Vagina (tissue), 2 donors: ENCODE measurements around the gene MAML3.

ENCODE experiments used
- POLR2AphosphoS5 ChIP-seq, 2 donors: sonication (generic); formaldehyde crosslinking; IDR thresholded peaks; one replicate each; pipeline ENCODE4 v1.9.0; 2017; ENCODE audit warnings: antibody characterized with exemption in 2 of 2, mild to moderate bottlenecking in 2 of 2, low read depth in 1 of 2; ENCODE audit not compliant: insufficient read depth in 1 of 2
- TF ChIP-seq, protein P1 (sequence below), 3 experiments: fragments of 450-650 bp in 2 of 3; fragments of 200-600 bp in 1 of 3; sonication (generic) in 1 of 3; IDR thresholded peaks; one replicate each; pipeline ENCODE4 v1.5.1; 2017 to 2019; ENCODE audit warnings: antibody characterized with exemption in 3 of 3, mild to moderate bottlenecking in 2 of 3, moderate library complexity in 2 of 3

DNA sequence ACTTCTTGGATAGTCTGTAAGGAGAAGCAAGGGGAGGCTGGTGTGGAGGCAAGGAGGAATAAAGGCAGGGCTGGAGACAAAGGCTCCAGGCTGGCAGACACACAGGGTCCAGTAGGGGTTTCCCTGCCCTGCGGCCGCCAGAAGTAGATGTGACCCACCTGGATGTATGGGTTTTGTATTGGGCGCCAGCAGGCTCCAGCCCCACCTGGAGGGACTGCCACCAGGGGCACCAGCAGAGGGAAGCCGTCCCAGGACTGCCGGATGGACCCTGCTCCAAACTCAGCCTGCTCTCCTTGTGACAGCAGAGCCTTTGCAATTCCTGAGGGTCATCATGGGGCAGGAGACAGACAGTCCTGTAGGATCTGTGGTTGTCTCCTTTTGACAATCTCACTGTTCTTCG lies 435.6 kb downstream of the MAML3 start:
- TF ChIP-seq, protein P1, sequence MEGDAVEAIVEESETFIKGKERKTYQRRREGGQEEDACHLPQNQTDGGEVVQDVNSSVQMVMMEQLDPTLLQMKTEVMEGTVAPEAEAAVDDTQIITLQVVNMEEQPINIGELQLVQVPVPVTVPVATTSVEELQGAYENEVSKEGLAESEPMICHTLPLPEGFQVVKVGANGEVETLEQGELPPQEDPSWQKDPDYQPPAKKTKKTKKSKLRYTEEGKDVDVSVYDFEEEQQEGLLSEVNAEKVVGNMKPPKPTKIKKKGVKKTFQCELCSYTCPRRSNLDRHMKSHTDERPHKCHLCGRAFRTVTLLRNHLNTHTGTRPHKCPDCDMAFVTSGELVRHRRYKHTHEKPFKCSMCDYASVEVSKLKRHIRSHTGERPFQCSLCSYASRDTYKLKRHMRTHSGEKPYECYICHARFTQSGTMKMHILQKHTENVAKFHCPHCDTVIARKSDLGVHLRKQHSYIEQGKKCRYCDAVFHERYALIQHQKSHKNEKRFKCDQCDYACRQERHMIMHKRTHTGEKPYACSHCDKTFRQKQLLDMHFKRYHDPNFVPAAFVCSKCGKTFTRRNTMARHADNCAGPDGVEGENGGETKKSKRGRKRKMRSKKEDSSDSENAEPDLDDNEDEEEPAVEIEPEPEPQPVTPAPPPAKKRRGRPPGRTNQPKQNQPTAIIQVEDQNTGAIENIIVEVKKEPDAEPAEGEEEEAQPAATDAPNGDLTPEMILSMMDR (IDR thresholded peaks at IDR 0.05), result no peak
- TF ChIP-seq POLR2AphosphoS5 (IDR thresholded peaks at IDR 0.05; ENCODE audit: insufficient read depth in 1 of 2, low read depth in 1 of 2), result no peak
